HG03354 (cell line): ENCODE results near the gene SYF2.
"Not testable (repeated sequence)": the region's sequence is repeated elsewhere in the genome, so short reads cannot be mapped to it uniquely, and the experiment has no call there.

Experiments
- ATAC-seq: cut with Tn5 transposase; IDR thresholded peaks from one replicate; pipeline ENCODE4 v1.9.1; 2021; ENCODE audit warnings: mild to moderate bottlenecking; ENCODE audit not compliant: unreplicated experiment, poor library complexity, severe bottlenecking

The SYF2 gene

DNA sequence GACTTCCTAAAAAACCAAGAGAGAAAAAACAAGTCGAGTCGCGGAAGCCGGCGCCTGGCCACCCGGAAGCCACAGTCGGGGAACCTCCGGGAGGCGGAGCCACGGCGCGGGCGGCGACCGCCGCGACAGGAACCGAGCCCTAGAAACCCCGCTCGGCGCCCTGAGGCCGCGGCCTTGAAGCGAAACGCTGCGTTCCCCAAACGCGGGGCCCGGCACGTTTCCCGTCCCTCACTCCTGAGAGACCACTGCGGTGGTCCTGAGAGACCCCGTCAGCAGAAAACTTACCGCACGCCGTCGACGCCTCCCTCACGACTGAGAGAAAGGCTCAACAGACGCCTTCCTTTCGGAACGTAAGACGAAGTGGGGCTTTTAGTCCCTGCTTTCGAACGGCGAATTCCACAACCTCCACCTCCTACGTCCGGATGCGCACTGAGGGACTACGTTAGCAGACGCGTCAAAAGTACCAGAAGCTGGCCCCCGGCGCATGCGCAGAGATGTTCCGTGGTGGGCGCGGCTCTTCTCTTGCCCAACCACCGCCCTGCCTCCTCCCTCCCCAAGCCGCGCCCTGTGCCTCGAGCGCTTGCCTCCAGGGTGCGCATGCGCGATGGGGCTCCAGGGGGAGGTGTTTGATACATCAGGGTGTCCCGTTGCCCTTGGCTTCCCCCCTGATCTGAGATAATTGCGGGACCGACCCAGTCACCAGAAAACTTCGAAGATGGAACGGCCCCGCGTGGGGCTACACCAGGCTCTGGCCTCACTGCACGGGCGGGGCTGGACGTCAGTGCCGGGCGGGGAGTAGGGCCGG lies 14.9 kb upstream of the SYF2 start, which contains the start of gene RSRP1:
TSS of gene RSRP1 (minus strand) at position 431 of the 805 bp plus-strand sequence. CDS start 491 bp downstream, outside the sequence.
- peak; percentile 90 for ATAC-seq

DNA sequence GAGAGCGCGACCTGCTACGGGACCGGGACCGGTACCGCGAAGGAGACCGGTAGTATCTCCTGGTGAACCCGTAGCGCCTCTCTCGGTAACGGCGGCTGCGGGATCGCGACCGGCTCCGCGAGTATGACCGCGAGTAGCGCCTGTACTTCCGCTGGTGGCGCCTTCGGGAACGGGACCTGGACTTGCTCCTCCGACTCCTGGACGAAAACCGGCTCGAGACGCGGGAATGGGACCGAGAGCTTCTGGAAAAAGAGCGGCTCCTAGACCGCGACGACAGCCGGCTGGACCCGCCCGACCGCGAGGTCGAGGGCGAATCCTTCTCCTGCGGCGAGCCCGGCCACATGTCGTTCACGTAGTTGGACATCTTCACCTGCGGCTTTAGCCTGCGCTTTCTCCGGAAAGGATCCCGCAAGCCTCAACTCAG lies 14.3 kb upstream of the SYF2 start:
- ATAC-seq = no peak

DNA sequence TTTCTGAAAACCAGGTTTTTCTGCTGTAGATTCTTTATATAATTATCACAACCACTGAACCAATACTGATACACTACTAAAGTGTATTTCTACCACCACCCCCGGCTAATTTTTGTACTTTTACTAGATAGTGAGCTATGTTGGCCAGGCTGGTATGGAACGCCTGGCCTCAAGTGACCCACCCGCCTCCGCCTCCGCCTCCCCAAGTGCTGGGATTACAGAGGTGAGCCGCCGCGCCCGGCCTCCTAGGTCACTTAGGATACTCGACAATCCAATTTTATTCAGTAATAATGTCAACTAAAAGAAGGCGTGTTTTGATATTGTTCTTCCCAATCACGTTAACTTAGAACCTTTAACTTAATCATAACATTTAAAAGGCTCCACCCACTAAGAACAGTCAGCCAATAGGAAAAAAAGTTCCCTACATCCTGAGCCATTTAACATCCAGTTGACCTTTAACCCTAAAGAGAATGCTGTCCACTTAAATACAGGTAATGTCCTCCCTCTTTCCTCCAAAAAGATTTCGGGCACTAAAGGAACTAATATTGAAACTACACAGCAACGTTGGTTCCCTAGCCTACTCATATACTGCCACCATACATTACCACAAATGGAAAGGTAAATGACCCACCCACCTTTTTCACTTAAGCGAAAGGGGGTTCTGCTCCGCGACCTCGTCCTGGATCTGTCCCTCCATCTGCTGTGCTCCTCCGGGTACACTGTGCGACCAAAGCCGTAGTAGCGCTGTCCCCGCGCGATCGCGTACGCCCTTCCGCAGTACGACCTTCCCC lies 13.7 kb upstream of the SYF2 start:
- no peak for ATAC-seq

GRCh38 chr1:25245393-25245792 lies 13.1 kb upstream of the SYF2 start:
- ATAC-seq = no peak

GRCh38 chr1:25243907-25244306 lies 11.6 kb upstream of the SYF2 start:
- ATAC-seq = no peak

- ATAC-seq = peak; percentile 73
Observed at GRCh38 chr1:25239681-25240541, 7.6 kb upstream of the SYF2 start.

DNA sequence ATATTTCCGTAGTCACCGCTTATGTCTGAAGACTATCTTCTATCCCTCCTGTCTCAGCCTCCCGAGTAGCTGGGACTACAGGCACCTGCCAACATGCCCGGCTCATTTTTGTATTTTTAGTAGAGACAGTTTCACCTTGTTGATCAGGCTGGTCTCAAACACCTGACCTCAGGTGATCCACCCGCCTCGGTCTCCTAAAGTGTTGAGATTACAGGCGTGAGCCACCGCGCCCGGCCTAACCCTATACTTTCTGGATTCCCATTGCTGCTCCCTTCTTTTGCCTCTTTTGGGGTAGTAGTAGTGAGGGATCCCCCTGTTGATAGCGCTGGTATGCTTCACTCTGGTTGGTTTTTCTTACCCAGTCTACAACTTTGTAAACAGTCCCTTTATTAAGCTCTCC lies 5.7 kb upstream of the SYF2 start:
- no peak for ATAC-seq

DNA sequence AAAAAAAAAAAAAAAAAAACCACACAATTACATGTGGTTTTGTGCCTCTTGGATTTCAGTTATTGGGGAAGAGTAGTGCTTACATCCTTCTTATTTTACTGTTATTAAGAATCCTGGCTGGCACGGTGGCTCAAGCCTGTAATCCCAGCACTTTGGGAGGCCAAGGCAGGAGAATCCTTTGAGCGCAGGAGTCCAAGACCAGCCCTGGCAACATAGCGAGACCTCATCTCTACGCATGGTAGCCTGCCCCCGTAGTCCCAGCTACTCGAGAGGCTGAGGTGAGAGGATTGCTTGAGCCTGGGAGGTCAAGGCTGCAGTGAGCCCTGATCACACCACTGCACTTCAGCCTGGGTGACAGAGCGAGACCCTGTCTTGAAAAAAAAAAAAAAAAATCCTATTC lies 4.0 kb upstream of the SYF2 start:
- ATAC-seq = not testable (repeated sequence)

- ATAC-seq = not testable (repeated sequence)
Observed at GRCh38 chr1:25235411-25235810, 3.1 kb upstream of the SYF2 start.

DNA sequence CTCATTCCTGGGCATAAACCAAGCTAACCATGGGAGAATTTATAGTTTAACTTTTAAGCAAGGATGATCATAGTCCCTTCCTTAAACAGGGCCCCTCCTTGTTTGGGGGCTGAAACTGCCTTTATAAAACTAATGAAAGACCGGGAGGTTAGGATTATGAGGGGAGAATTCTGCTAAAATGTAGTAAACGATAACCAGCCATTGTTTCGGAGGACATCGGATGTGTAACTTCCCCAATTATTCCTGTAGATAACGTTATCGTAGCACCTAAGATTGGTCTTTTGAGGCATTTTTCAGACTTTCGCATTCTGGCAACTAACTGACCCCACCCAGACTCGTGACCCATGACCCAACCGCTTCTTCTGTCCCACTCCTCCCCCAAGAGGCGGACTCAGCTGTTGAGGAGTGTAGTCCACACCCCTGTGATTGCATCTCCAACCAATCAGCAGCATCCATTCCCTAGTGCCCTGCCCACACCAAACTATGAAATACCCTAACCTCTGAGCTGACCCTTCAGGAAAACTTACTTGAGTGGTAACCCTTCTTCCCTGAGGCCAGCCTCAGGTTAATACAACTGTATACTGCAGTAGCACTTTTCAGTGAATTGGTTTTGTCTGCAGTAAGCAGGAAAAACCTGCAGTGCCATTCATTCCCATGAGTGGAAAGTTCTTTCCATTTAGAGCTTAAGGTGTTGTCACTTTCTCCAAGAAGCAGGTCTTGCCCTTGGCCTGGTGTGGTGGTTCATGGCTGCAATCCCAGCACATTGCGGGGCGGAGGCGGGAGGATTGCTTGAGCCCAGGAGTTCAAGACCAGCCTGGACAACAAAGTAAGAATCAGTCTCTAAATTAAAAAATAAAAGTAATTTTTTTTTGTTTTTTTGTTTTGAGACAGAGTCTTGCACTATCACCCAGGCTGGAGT lies 823 bp upstream of the SYF2 start:
- peak; percentile 68 for ATAC-seq

DNA sequence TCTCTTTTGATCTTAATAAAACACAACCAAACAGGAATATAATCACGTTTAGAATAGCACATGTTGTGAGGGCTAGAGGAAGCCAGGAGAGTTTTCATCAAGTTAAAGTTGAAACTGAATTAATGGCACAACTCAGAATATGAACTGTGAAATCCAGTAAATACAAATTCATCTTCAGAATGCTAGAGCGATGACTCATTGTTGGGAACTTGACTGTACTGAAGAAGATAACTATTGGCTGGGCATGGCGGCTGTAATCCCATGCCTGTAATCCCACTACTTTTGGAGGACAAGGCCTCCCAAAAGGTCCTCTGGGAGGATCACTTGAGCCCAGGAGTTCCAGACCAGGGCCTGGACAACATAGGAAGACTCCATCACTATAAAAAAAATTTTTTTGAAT lies 8.8 kb downstream of the SYF2 start:
- ATAC-seq = no peak

GRCh38 chr1:25222606-25223005 lies 9.7 kb downstream of the SYF2 start:
- ATAC-seq = no peak

DNA sequence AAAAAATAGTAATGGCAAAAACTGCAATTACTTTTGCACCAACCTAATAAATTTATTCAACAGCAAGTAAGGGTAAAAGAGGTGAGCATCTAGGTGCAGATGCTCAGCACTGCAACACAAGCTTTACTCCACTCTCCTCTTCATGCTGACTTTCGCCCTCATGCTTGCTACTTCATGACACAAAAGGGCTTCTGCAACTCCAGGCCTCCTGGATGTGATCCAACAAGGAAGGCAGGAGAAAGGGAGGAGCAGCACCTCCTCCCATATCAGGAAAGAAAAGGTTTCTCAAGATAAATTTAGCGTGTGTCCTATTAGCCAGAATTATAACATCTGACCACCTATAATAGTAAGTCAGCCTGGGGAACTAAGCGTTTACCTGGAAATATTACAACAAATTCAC lies 11.6 kb downstream of the SYF2 start:
- ATAC-seq = no peak

- ATAC-seq = no peak
Observed at GRCh38 chr1:25219661-25220251, 12.5 kb downstream of the SYF2 start.

GRCh38 chr1:25217598-25218232 lies 14.6 kb downstream of the SYF2 start:
- no peak for ATAC-seq

- ATAC-seq = no peak
Observed at GRCh38 chr1:25217015-25217414, 15.3 kb downstream of the SYF2 start.

DNA sequence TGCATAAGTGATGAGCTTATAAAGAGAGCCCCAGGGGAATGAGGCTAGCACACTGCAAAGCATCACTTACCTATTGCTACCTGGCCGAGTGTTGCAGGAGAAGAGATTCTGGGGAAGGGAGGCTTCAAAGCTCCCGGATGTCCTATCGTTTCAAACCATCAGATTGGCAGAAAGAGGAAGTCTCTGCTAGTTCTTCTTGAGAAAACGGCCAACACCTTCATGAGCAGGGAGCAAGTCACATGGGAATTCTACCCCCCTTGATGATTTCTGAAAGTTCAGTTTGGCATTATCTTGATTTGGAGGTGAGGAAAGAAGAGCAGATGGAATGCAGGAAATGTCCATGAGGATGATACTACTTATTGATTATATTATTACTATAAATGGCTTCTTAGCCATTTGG lies 16.2 kb downstream of the SYF2 start:
- no peak for ATAC-seq

- ATAC-seq = no peak
Observed at GRCh38 chr1:25212725-25213124, 19.6 kb downstream of the SYF2 start.
